Measurements from ENCODE around the gene NPIPA5. TPM values are rescaled to one million over a fixed set of nuclear protein-coding genes. Genes with fewer than 3 reads are reported as not detected.
"Not testable (repeated sequence)": the region's sequence is repeated elsewhere in the genome, so short reads cannot be mapped to it uniquely, and the experiment has no call there.

NPIPA5 gene
- total and polyA plus RNA-seq, 2 donors (not counting 1 experiment from before 2014, with no cell fraction given) = 21.0 TPM; not detected in 1

- H3K27me3 ChIP-seq (replicated peaks in 1 of 4; ENCODE audit: control extremely low read depth in 1 of 4, control insufficient read depth in 3 of 4, insufficient read depth in 4 of 4, low read length in 3 of 4); ATAC-seq (ENCODE audit: low read depth); H3K4me1 Mint-ChIP-seq; H3K27ac Mint-ChIP-seq; H3K9ac ChIP-seq (ENCODE audit: low read length); H3K4me3 Mint-ChIP-seq; H4K20me1 ChIP-seq (ENCODE audit: control insufficient read depth, insufficient read depth, low read length, poor library complexity, severe bottlenecking); H2AFZ ChIP-seq (ENCODE audit: insufficient read depth, low read depth, low read length, poor library complexity, severe bottlenecking); intact Hi-C loops (cut with micrococcal nuclease); H3K9me3 Mint-ChIP-seq (ENCODE audit: insufficient read depth); H3K79me2 ChIP-seq (ENCODE audit: control insufficient read depth, insufficient read depth, low read length); H3K4me2 ChIP-seq (replicated peaks; ENCODE audit: low read depth, low read length, poor library complexity, severe bottlenecking); H3K9me3 ChIP-seq (ENCODE audit: control extremely low read depth in 1 of 3, control insufficient read depth in 2 of 3, insufficient read depth in 1 of 3, low read length in 2 of 3); H3K36me3 ChIP-seq (replicated peaks in 1 of 2; ENCODE audit: control extremely low read depth in 1 of 2, control insufficient read depth in 1 of 2, extremely low read depth in 1 of 2, insufficient read depth in 2 of 2, low read length in 1 of 2); CTCF ChIA-PET; POLR2A ChIA-PET; H3K27ac ChIP-seq (ENCODE audit: low read length in 2 of 2); H3K4me1 ChIP-seq (ENCODE audit: control insufficient read depth in 2 of 2, insufficient read depth in 2 of 2, low read length in 2 of 2); DNase-seq; H3K27me3 Mint-ChIP-seq; H3K4me3 ChIP-seq (ENCODE audit: control extremely low read depth in 1 of 5, extremely low read depth in 1 of 5, insufficient read depth in 1 of 5, low read depth in 2 of 5, low read length in 4 of 5): not testable (repeated sequence)
- no CpG with 5 or more reads among the region's 11 CpGs for WGBS (ENCODE audit: insufficient coverage)
Observed at GRCh38 chr16:15351251-15351650, 26.8 kb downstream of the NPIPA5 start.

GRCh38 chr16:15348721-15349120 lies 29.4 kb downstream of the NPIPA5 start:
- ATAC-seq (ENCODE audit: low read depth); H3K4me1 Mint-ChIP-seq; H4K20me1 ChIP-seq (ENCODE audit: control insufficient read depth, insufficient read depth, low read length, poor library complexity, severe bottlenecking); H3K79me2 ChIP-seq (ENCODE audit: control insufficient read depth, insufficient read depth, low read length); H3K4me2 ChIP-seq (replicated peaks; ENCODE audit: low read depth, low read length, poor library complexity, severe bottlenecking); H3K36me3 ChIP-seq (replicated peaks in 1 of 2; ENCODE audit: control extremely low read depth in 1 of 2, control insufficient read depth in 1 of 2, extremely low read depth in 1 of 2, insufficient read depth in 2 of 2, low read length in 1 of 2); H2AFZ ChIP-seq (ENCODE audit: insufficient read depth, low read depth, low read length, poor library complexity, severe bottlenecking); H3K27ac ChIP-seq (ENCODE audit: low read length in 2 of 2); CTCF ChIA-PET; H3K27me3 ChIP-seq (replicated peaks in 1 of 4; ENCODE audit: control extremely low read depth in 1 of 4, control insufficient read depth in 3 of 4, insufficient read depth in 4 of 4, low read length in 3 of 4); H3K4me3 Mint-ChIP-seq; intact Hi-C loops (cut with micrococcal nuclease); H3K4me3 ChIP-seq (ENCODE audit: control extremely low read depth in 1 of 5, extremely low read depth in 1 of 5, insufficient read depth in 1 of 5, low read depth in 2 of 5, low read length in 4 of 5); H3K27ac Mint-ChIP-seq; POLR2A ChIA-PET; H3K9me3 Mint-ChIP-seq (ENCODE audit: insufficient read depth); H3K4me1 ChIP-seq (ENCODE audit: control insufficient read depth in 2 of 2, insufficient read depth in 2 of 2, low read length in 2 of 2); H3K9me3 ChIP-seq (ENCODE audit: control extremely low read depth in 1 of 3, control insufficient read depth in 2 of 3, insufficient read depth in 1 of 3, low read length in 2 of 3); DNase-seq; H3K9ac ChIP-seq (ENCODE audit: low read length); H3K27me3 Mint-ChIP-seq: not testable (repeated sequence)
- no CpG with 5 or more reads among the region's 7 CpGs for WGBS (ENCODE audit: insufficient coverage)

GRCh38 chr16:15342337-15342736 lies 35.8 kb downstream of the NPIPA5 start:
- H3K4me3 Mint-ChIP-seq = not testable (repeated sequence)

GRCh38 chr16:15338986-15339385 lies 39.1 kb downstream of the NPIPA5 start:
- H2AFZ ChIP-seq (ENCODE audit: insufficient read depth, low read depth, low read length, poor library complexity, severe bottlenecking); H3K9ac ChIP-seq (ENCODE audit: low read length); H4K20me1 ChIP-seq (ENCODE audit: control insufficient read depth, insufficient read depth, low read length, poor library complexity, severe bottlenecking); H3K4me2 ChIP-seq (replicated peaks; ENCODE audit: low read depth, low read length, poor library complexity, severe bottlenecking); H3K4me3 Mint-ChIP-seq; H3K9me3 ChIP-seq (ENCODE audit: control extremely low read depth in 1 of 3, control insufficient read depth in 2 of 3, insufficient read depth in 1 of 3, low read length in 2 of 3); H3K79me2 ChIP-seq (ENCODE audit: control insufficient read depth, insufficient read depth, low read length); H3K27me3 ChIP-seq (replicated peaks in 1 of 4; ENCODE audit: control extremely low read depth in 1 of 4, control insufficient read depth in 3 of 4, insufficient read depth in 4 of 4, low read length in 3 of 4); intact Hi-C loops (cut with micrococcal nuclease); H3K4me1 Mint-ChIP-seq; DNase-seq; H3K4me1 ChIP-seq (ENCODE audit: control insufficient read depth in 2 of 2, insufficient read depth in 2 of 2, low read length in 2 of 2); H3K4me3 ChIP-seq (ENCODE audit: control extremely low read depth in 1 of 5, extremely low read depth in 1 of 5, insufficient read depth in 1 of 5, low read depth in 2 of 5, low read length in 4 of 5); H3K27ac ChIP-seq (ENCODE audit: low read length in 2 of 2); CTCF ChIA-PET; H3K27me3 Mint-ChIP-seq; H3K36me3 ChIP-seq (replicated peaks in 1 of 2; ENCODE audit: control extremely low read depth in 1 of 2, control insufficient read depth in 1 of 2, extremely low read depth in 1 of 2, insufficient read depth in 2 of 2, low read length in 1 of 2); POLR2A ChIA-PET; H3K27ac Mint-ChIP-seq; ATAC-seq (ENCODE audit: low read depth); H3K9me3 Mint-ChIP-seq (ENCODE audit: insufficient read depth): not testable (repeated sequence)
- no CpG with 5 or more reads among the region's 5 CpGs for WGBS (ENCODE audit: insufficient coverage)

More at GRCh38 chr16:15342337-15342736, 35.8 kb downstream of the NPIPA5 start:
- H3K27ac Mint-ChIP-seq; H3K4me2 ChIP-seq (replicated peaks; ENCODE audit: low read depth, low read length, poor library complexity, severe bottlenecking); H3K79me2 ChIP-seq (ENCODE audit: control insufficient read depth, insufficient read depth, low read length); POLR2A ChIA-PET; H3K9me3 ChIP-seq (ENCODE audit: control extremely low read depth in 1 of 3, control insufficient read depth in 2 of 3, insufficient read depth in 1 of 3, low read length in 2 of 3); DNase-seq; intact Hi-C loops (cut with micrococcal nuclease); H3K36me3 ChIP-seq (replicated peaks in 1 of 2; ENCODE audit: control extremely low read depth in 1 of 2, control insufficient read depth in 1 of 2, extremely low read depth in 1 of 2, insufficient read depth in 2 of 2, low read length in 1 of 2); H3K4me1 Mint-ChIP-seq; H3K27me3 ChIP-seq (replicated peaks in 1 of 4; ENCODE audit: control extremely low read depth in 1 of 4, control insufficient read depth in 3 of 4, insufficient read depth in 4 of 4, low read length in 3 of 4); H3K27me3 Mint-ChIP-seq; H3K9ac ChIP-seq (ENCODE audit: low read length); H4K20me1 ChIP-seq (ENCODE audit: control insufficient read depth, insufficient read depth, low read length, poor library complexity, severe bottlenecking); H2AFZ ChIP-seq (ENCODE audit: insufficient read depth, low read depth, low read length, poor library complexity, severe bottlenecking); H3K4me1 ChIP-seq (ENCODE audit: control insufficient read depth in 2 of 2, insufficient read depth in 2 of 2, low read length in 2 of 2); H3K9me3 Mint-ChIP-seq (ENCODE audit: insufficient read depth); ATAC-seq (ENCODE audit: low read depth); CTCF ChIA-PET; H3K4me3 ChIP-seq (ENCODE audit: control extremely low read depth in 1 of 5, extremely low read depth in 1 of 5, insufficient read depth in 1 of 5, low read depth in 2 of 5, low read length in 4 of 5); H3K27ac ChIP-seq (ENCODE audit: low read length in 2 of 2): not testable (repeated sequence)
- no CpG with 5 or more reads among the region's 1 CpG for WGBS (ENCODE audit: insufficient coverage)

Data from B cell (primary cell).